ENCODE measurements around the gene BCAP31. TPM values are rescaled to one million over a fixed set of nuclear protein-coding genes. Genes with fewer than 3 reads are reported as not detected.
"Not testable (repeated sequence)": the region's sequence is repeated elsewhere in the genome, so short reads cannot be mapped to it uniquely, and the experiment has no call there.

The BCAP31 gene
- total and polyA plus RNA-seq, 11 donors, result 59.9 to 162 (median 102) TPM

DNA sequence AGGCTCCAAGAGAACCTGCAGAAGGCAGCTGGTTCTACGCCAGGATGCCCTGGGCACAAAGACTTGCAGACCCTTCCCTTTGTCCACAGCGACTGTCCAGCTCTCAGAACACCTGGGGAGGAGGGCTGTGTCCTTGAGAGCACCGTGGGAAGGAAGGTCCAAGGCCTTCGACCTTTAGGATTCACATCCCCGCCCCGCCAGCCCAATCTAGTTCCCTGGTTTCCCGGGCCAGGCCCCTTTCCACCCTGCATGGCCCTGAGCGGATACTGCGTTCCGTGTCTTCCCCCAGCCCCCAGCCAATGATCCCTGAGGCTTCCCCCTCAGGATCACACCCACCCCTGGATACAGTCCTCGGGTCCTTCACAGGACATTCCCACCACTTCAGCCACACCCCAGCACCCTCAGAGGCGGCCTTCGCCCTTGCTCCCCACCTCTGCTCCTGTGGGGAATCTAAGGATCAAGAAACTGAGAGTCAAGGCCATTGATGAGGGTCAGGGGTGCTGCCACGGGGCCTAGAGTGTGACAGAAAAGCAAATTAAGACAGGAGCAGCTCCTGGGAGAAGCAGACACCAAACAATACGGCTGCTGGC lies 9.6 kb upstream of the BCAP31 start:
- TF ChIP-seq, protein P1, sequence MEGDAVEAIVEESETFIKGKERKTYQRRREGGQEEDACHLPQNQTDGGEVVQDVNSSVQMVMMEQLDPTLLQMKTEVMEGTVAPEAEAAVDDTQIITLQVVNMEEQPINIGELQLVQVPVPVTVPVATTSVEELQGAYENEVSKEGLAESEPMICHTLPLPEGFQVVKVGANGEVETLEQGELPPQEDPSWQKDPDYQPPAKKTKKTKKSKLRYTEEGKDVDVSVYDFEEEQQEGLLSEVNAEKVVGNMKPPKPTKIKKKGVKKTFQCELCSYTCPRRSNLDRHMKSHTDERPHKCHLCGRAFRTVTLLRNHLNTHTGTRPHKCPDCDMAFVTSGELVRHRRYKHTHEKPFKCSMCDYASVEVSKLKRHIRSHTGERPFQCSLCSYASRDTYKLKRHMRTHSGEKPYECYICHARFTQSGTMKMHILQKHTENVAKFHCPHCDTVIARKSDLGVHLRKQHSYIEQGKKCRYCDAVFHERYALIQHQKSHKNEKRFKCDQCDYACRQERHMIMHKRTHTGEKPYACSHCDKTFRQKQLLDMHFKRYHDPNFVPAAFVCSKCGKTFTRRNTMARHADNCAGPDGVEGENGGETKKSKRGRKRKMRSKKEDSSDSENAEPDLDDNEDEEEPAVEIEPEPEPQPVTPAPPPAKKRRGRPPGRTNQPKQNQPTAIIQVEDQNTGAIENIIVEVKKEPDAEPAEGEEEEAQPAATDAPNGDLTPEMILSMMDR (IDR thresholded peaks at IDR 0.05), result no peak
- TF ChIP-seq POLR2A (IDR thresholded peaks at IDR 0.05), result no peak
- peaks cover 0 to 20% (median 12%) of the 10 kb centered on the region in 9 donors for H3K36me3 ChIP-seq
- intact Hi-C loops (cut with DNase I), result no loop called here
- ATAC-seq (no peak), DNase-seq (no peak)
- H3K4me1 ChIP-seq, result peaks cover 0 to 3% (median 0%) of the 10 kb centered on the region in 12 donors
- 81 to 92% (median 87%) methylated on average over 14 to 15 of the region's 15 CpGs for WGBS, 4 donors
- H3K27ac ChIP-seq, result no peak overlapping the region
- H3K4me3 ChIP-seq, result no peak overlapping the region
- H3K27me3 ChIP-seq, result peaks cover 0 to under 1% (median 0%) of the 10 kb centered on the region in 9 donors
- H3K9me3 ChIP-seq, result peaks cover 0 to 14% (median 0%) of the 10 kb centered on the region in 12 donors

DNA sequence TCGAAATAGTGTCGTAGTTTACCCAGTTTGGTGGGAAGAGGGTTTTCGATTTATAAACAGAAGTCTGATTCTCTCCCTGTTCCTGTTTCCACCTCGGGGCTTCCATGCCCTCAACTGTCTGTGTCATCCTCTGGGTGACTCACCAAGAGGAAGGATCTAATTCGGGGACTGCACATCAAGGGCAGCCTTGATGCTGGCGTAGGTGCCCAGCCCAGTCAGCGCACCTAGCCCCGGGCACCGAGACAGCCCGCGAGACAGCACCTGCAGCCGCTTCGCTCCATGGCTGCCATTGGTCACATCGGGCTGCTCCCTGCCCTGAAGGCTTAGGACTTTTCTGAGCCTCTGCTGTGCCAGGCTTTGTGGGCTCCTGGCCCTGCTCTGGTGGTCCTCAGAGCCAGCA lies 8.2 kb upstream of the BCAP31 start:
- WGBS, 4 donors, result 91 to 97% (median 93%) methylated on average over 12 to 14 of the region's 14 CpGs
- peaks cover 0 to 16% (median 8%) of the 10 kb centered on the region in 12 donors for H3K4me1 ChIP-seq
- H3K36me3 ChIP-seq, result peaks cover 0 to 20% (median 12%) of the 10 kb centered on the region in 9 donors
- peak overlapping the region in 1 of 12 donors; percentile 74 for H3K27ac ChIP-seq
- no peak overlapping the region for H3K4me3 ChIP-seq
- H3K9me3 ChIP-seq, result peaks cover 0 to 14% (median 0%) of the 10 kb centered on the region in 12 donors
- TF ChIP-seq POLR2A (IDR thresholded peaks at IDR 0.05), result no peak
- TF ChIP-seq, protein P1 (IDR thresholded peaks at IDR 0.05), result no peak
- intact Hi-C loops (cut with DNase I), result no loop called here
- no peak for ATAC-seq
- no peak for DNase-seq
- H3K27me3 ChIP-seq, result no peaks in the 10 kb centered on the region

DNA sequence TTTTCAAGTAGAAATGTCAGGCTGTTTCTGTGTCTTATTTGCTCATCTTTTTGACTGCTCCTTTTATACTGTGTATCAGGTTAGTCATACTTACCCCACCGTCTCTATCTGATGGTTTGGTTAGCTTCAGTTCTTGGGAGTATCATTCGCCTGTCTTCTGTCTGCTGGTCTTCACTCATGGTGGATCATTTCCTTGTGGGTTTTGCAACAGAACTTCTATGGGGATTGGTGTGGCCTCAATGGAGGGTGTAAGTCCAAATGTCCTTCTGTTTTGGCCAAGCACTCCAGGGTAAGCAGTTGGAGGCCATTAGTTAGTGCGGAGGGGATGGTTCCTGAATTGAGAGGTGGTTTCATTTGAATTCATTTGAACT lies 7.6 kb upstream of the BCAP31 start:
- Histone ChIP-seq H3K27me3 (no peaks in the 10 kb centered on the region), H3K27ac (peak overlapping the region in 1 of 12 donors; percentile 74), H3K9me3 (peaks cover 0 to 14% (median 0%) of the 10 kb centered on the region in 12 donors), H3K4me3 (no peak overlapping the region), H3K36me3 (peaks cover 0 to 18% (median 7%) of the 10 kb centered on the region in 9 donors), H3K4me1 (peaks cover 0 to 21% (median 14%) of the 10 kb centered on the region in 12 donors)
- DNase-seq, result no peak
- no peak for ATAC-seq
- 65 to 97% (median 96%) methylated on average over 3 of the region's 3 CpGs for WGBS, 4 donors
- TF ChIP-seq, protein P1 (IDR thresholded peaks at IDR 0.05), result no peak
- TF ChIP-seq POLR2A (IDR thresholded peaks at IDR 0.05), result no peak
- intact Hi-C loops (cut with DNase I), result no loop called here

DNA sequence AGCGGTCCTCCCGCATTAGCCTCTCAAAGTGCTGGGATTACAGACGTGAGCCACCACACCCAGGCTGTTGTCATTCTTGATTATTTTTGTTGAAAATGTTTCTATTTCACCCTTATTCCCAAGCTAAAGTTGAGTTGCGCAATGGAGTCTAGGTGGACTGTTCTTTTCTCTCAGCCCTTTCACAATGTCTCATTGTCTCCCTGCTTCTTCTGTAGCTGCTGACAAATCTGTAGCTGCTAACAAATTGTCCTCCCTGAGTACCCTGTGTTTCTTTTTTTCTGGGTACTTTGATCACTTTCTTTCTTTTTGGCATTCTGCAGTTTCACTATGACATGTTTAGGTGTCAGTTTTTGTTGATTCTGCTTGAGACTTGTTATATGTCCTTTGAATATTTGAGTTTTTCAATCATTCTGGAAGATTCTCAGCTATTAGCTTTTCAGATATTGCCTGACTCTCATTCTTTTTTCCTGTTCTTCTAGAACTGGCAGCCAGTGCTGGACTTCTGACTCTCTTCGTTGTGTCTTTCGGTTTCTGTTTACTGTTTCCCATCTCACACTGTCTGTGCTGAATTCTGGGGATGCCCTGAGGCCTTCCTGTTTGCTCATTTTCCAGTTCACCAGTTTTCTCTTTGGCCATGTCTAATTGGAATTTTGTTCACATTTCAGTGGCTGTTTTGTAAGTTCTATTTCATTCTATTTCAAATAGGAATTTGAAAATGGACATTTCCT lies 7.1 kb upstream of the BCAP31 start:
- Histone ChIP-seq H3K36me3 (peaks cover 0 to 13% (median 1%) of the 10 kb centered on the region in 9 donors), H3K9me3 (peaks cover 0 to 14% (median 0%) of the 10 kb centered on the region in 12 donors), H3K27me3 (no peaks in the 10 kb centered on the region), H3K4me1 (peaks cover 0 to 26% (median 17%) of the 10 kb centered on the region in 12 donors), H3K4me3 (no peak overlapping the region), H3K27ac (peak overlapping the region in 1 of 12 donors; percentile 74)
- ATAC-seq (no peak), DNase-seq (no peak)
- intact Hi-C loops (cut with DNase I), result no loop called here
- TF ChIP-seq POLR2A (IDR thresholded peaks at IDR 0.05), result no peak
- 78 to 93% (median 89%) methylated on average over 6 of the region's 6 CpGs for WGBS, 4 donors

DNA sequence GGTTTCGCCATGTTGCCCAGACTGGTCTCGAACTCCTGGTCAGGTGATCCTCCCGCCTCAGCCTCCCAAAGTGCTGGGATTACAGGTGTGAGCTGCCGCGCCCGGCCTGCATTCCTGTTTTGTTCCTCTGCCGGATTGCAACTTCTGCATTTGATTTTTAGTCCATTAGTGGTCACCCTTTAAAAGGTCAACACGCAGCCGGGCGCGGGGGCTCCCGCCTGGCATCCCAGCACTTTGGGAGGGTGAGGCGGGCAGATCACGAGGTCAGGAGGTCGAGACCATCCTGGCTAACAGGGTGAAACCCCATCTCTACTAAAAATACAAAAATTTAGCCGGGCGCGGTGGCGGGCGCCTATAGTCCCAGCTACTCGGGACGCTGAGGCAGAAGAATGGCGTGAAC lies 5.9 kb upstream of the BCAP31 start:
- intact Hi-C loops (cut with DNase I); H3K27ac ChIP-seq; ATAC-seq; H3K27me3 ChIP-seq; H3K4me3 ChIP-seq; DNase-seq: not testable (repeated sequence)
- peaks cover 0 to 13% (median 0%) of the 10 kb centered on the region in 9 donors for H3K36me3 ChIP-seq
- 90 to 97% (median 95%) methylated on average over 23 of the region's 23 CpGs for WGBS, 4 donors
- peaks cover 0 to 14% (median 0%) of the 10 kb centered on the region in 12 donors for H3K9me3 ChIP-seq
- H3K4me1 ChIP-seq, result peaks cover 3 to 36% (median 28%) of the 10 kb centered on the region in 12 donors

Measured in heart left ventricle (tissue), 16 donors.